ENCODE measurements around the gene SRC. TPM values are rescaled to one million over a fixed set of nuclear protein-coding genes. Genes with fewer than 3 reads are reported as not detected.

Gene SRC
- total RNA-seq, 4 donors from 2014 or later = 15.1 to 29.3 (median 19.7) TPM

GRCh38 chr20:37388831-37389230, 42.9 kb downstream of the SRC start:
- no peak for ATAC-seq (ENCODE audit: low FRiP score)
- no peak for DNase-seq (ENCODE audit: low spot score)

GRCh38 chr20:37389241-37389747, 43.4 kb downstream of the SRC start:
- no peak for DNase-seq (ENCODE audit: low spot score)
- TF ChIP-seq CTCF (IDR thresholded peaks at IDR 0.05) = no peak
- ATAC-seq (ENCODE audit: low FRiP score) = no peak

More at GRCh38 chr20:37388831-37389230, 42.9 kb downstream of the SRC start:
- no peak for TF ChIP-seq CTCF (IDR thresholded peaks at IDR 0.05)

GRCh38 chr20:37389844-37390275, 43.9 kb downstream of the SRC start:
- ATAC-seq (ENCODE audit: low FRiP score) (no peak), DNase-seq (ENCODE audit: low spot score) (no peak)
- no peak for TF ChIP-seq CTCF (IDR thresholded peaks at IDR 0.05)

GRCh38 chr20:37390503-37390890, 44.6 kb downstream of the SRC start:
- DNase-seq (ENCODE audit: low spot score) = no peak
- no peak for TF ChIP-seq CTCF (IDR thresholded peaks at IDR 0.05)

GRCh38 chr20:37390891-37391525, 45.1 kb downstream of the SRC start:
- no peak for DNase-seq (ENCODE audit: low spot score)
- ATAC-seq (ENCODE audit: low FRiP score) = no peak
- no peak for TF ChIP-seq CTCF (IDR thresholded peaks at IDR 0.05)

More at GRCh38 chr20:37390503-37390890, 44.6 kb downstream of the SRC start:
- no peak for ATAC-seq (ENCODE audit: low FRiP score)

- TF ChIP-seq CTCF (IDR thresholded peaks at IDR 0.05) = no peak
- ATAC-seq (ENCODE audit: low FRiP score) (no peak), DNase-seq (ENCODE audit: low spot score) (no peak)
Observed at GRCh38 chr20:37392441-37393195, 46.7 kb downstream of the SRC start.
